ENCODE measurements around the gene FARS2.

GRCh38 chr6:5425267-5425666 lies 164.0 kb downstream of the FARS2 start:
- TF ChIP-seq CTCF (IDR thresholded peaks at IDR 0.05; ENCODE audit: low read depth, low read length) (no peak), EZH2phosphoT487 (IDR thresholded peaks at IDR 0.05; ENCODE audit: low read depth) (no peak)

Measured in OCI-LY3 (cell line).